Pulmonary artery endothelial cell (primary cell): ENCODE measurements around the gene GLS. TPM values are rescaled to one million over a fixed set of nuclear protein-coding genes. Genes with fewer than 3 reads are reported as not detected.

Experiments used
- DNase-seq: peaks from one replicate; pipeline ENCODE4 v3.0.0-alpha.2; 2011; ENCODE audit warnings: low read depth, low spot score
- total RNA-seq: library from RNA; depleted of rRNA; stranded (reverse); fragments of >200 nt; gene quantifications from 2 replicates; pipeline ENCODE4 v1.2.3, GENCODE V29; 2014

GLS gene
- total RNA-seq, 1 donor from 2014 or later = 137 TPM

GRCh38 chr2:190970160-190970559 is 89.5 kb downstream of the GLS start:
- no peak for DNase-seq

- DNase-seq = peak; percentile 84
These were observed 90.4 kb downstream of the GLS start for GRCh38 chr2:190970873-190971506.

- no peak for DNase-seq
These were observed 91.6 kb downstream of the GLS start for GRCh38 chr2:190972213-190972612.

- DNase-seq = no peak
These were observed 92.2 kb downstream of the GLS start for GRCh38 chr2:190972846-190973245.

- DNase-seq = no peak
These were observed 92.6 kb downstream of the GLS start for GRCh38 chr2:190973262-190973661.

- DNase-seq = no peak
These were observed 93.4 kb downstream of the GLS start for GRCh38 chr2:190973726-190974628.

GRCh38 chr2:190974629-190975361 is 94.2 kb downstream of the GLS start:
- DNase-seq = no peak

- no peak for DNase-seq
These were observed 95.9 kb downstream of the GLS start for GRCh38 chr2:190976521-190976920.

- DNase-seq = no peak
These were observed 96.9 kb downstream of the GLS start for GRCh38 chr2:190977505-190977904.

- peak; percentile 77 for DNase-seq
These were observed 97.9 kb downstream of the GLS start for GRCh38 chr2:190978389-190979053.

GRCh38 chr2:190979906-190980629 is 99.4 kb downstream of the GLS start:
- DNase-seq = peak; percentile 98

GRCh38 chr2:190980630-190981209 is 100.1 kb downstream of the GLS start:
- no peak for DNase-seq

- DNase-seq = no peak
These were observed 100.7 kb downstream of the GLS start for GRCh38 chr2:190981333-190981732.

GRCh38 chr2:190981733-190982132 is 101.1 kb downstream of the GLS start:
- no peak for DNase-seq

- DNase-seq = no peak
These were observed 101.8 kb downstream of the GLS start for GRCh38 chr2:190982262-190983034.

- peak; percentile 90 for DNase-seq
These were observed 104.0 kb downstream of the GLS start for GRCh38 chr2:190984595-190984994.

- no peak for DNase-seq
These were observed 105.8 kb downstream of the GLS start for GRCh38 chr2:190986221-190986953.

- no peak for DNase-seq
These were observed 106.5 kb downstream of the GLS start for GRCh38 chr2:190987116-190987515.

- DNase-seq = no peak
These were observed 107.3 kb downstream of the GLS start for GRCh38 chr2:190987938-190988337.
